Endometrial microvascular endothelial cells (primary cell): ENCODE data around the gene MAN1B1. TPM values are rescaled to one million over a fixed set of nuclear protein-coding genes. Genes with fewer than 3 reads are reported as not detected.

Source experiments
- in situ Hi-C: cut with HindIII; loops from 2 replicates; pipeline ENCODE4 v1.10.0; 2017; ENCODE audit warnings: low sequenced_read_pairs, low pct_unique_long_range_greater_than_20kb; ENCODE audit errors: inconsistent ontology term
- total RNA-seq: library from RNA; depleted of rRNA; stranded (reverse); fragments of >200 nt; gene quantifications from one replicate; pipeline ENCODE4 v1.2.3, GENCODE V29; 2015; ENCODE audit errors: inconsistent ontology term

Gene MAN1B1
- total RNA-seq, 1 donor from 2014 or later: 106 TPM

DNA sequence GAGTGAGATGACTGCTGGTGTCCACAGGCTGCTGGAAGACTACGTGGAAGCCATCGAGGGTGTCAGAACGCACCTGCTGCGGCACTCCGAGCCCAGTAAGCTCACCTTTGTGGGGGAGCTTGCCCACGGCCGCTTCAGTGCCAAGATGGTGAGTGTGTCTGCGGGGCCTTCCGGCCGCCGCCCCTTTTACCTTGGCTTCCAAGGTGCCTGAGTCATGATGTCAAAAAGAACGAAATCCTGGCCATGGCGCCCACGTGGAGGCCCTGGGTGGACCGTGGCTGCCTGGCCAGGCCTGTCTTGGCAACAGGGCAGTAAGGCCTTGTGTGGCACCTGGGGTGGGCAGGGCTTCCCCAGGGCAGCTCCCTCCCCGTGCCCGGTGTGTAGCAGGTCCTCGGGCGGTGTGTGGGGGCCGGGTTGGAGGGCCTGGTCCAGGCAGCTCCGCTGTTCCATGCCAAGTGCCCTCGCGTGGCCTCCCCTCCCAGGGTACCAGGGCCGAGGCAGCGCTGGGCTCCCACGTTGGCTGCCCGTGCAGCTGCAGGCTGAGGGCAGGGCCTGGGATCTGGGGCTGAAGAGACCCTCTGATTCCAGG lies 20.0 kb downstream of the MAN1B1 start:
- in situ Hi-C loops: no loop called here

DNA sequence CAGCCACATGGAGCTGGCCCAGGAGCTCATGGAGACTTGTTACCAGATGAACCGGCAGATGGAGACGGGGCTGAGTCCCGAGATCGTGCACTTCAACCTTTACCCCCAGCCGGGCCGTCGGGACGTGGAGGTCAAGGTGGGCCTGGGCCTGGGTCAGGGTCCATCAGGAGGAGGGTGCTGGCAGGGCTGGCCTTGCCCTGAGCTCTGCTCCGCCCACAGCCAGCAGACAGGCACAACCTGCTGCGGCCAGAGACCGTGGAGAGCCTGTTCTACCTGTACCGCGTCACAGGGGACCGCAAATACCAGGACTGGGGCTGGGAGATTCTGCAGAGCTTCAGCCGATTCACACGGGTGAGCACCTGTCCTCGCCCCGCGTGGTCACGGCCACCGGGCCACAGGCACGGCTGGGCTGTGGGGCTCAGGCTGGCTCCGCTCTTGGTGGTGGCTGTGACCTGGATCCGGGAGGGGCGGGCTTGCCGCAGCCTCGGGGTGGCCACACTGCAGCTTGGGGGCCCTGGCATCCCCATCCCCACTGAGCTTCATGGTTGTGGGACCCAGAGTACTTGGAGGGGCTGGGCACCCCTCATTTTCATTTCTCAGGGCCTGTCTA lies 20.6 kb downstream of the MAN1B1 start:
- in situ Hi-C loops: no loop called here

DNA sequence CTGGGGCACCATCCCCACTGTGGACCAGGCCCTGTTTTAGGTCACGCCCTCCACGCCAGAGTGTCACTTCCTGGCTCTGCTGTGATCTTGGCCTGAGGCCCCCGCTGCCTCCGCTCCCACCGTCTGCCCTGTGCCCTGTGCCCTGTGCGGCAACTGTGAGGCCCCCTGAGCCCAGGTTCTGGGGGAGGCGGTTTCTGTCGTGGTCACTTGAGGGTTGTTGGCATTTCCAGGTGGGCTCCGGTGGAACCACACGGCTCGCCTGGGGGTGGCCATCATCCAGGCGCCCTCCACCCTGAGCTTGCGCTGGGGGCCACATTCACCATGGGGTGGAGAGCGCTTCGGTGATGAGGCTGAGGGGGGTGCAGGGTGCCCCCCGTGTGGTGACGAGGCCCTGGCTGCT lies 21.2 kb downstream of the MAN1B1 start:
- in situ Hi-C loops: no loop called here

DNA sequence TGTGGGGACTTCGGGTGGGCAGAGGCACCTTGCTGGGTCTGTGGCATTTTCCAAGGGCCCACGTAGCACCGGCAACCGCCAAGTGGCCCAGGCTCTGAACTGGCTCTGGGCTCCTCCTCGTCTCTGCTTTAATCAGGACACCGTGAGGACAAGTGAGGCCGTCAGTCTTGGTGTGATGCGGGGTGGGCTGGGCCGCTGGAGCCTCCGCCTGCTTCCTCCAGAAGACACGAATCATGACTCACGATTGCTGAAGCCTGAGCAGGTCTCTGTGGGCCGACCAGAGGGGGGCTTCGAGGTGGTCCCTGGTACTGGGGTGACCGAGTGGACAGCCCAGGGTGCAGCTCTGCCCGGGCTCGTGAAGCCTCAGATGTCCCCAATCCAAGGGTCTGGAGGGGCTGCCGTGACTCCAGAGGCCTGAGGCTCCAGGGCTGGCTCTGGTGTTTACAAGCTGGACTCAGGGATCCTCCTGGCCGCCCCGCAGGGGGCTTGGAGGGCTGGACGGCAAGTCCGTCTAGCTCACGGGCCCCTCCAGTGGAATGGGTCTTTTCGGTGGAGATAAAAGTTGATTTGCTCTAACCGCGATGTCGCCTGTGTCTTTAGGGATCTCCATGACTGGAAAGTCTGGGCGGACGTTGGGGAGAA lies 21.9 kb downstream of the MAN1B1 start:
- in situ Hi-C loops: no loop called here

DNA sequence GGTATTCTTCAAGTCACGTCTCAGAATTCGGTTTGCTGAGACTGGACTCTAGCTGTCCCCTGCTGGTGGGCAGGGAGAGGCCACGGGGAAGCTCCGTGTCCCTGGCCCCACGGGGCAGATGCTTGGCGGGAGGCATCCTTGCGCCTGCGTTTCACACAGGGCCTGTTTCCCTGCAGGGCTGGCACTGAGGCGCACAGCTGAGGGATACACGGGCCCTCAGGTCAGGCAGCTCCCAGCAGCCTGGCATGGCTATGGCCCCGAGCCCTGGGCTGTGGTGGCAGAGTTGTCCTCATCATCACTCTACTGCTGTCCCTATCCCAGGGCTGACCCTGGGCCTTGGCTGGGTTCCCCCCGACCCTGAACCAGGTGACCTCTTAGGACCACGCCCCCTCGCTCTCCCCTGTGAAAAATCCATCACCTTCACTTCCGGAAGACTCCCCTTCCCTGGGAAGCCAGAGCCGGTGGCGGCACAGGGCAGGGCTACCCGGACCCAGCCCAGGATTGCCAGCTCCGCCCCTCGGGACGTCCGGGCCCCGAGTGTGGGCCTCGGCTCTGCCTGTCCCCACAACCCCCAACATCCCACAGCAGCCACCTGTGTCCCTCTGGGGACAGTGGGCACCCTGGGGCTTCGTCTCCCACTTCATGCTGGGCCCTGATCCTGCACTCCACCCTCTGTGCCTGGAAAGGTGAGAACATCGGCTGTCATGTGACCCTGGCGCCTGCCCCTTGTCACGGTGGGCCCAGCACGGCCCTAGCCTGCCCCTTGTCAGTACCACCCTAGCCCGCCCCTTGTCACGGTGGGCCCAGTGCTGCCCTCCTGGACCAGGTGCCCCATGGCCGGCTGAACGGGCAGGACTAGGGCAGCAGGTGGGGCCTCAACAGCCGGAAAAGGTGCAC lies 22.7 kb downstream of the MAN1B1 start:
- in situ Hi-C loops: no loop called here

DNA sequence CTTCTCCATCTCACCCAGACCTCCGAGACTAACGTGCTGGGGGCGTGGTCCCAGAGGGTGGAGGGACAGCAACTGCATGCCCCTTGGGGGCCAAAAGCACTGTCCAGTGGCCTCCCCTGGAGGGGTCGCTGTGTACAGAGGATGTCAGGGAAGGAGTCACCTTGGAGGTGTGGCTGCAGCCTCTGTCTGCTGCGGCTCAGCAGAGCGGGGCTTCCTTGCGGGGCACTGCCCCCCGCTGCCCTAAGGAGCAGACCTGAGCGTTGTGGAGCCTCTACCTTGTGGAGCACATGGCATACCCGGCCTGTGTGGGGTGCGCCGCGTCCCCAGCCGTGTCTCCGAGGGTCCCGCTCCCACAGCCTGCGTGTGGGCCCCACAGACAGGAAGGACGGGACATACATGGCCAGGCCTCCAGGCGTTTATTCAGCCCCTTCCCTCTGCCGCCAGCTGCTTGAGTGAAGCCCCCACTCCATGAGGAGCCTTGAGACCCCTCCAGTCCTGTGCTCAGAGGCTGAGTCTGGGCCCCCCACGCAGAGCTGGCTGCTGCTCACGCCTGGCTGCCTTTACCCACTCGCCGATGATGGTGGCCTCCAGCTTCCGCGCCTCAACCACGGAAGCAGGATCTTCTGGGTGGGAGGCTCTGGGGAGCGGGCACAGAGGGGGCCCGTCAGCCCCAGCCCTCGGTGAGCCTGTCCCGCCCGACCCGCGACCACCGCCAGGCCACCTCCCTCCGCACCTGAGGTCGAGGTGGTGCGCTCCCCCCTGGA lies 23.5 kb downstream of the MAN1B1 start:
- in situ Hi-C loops: no loop called here

DNA sequence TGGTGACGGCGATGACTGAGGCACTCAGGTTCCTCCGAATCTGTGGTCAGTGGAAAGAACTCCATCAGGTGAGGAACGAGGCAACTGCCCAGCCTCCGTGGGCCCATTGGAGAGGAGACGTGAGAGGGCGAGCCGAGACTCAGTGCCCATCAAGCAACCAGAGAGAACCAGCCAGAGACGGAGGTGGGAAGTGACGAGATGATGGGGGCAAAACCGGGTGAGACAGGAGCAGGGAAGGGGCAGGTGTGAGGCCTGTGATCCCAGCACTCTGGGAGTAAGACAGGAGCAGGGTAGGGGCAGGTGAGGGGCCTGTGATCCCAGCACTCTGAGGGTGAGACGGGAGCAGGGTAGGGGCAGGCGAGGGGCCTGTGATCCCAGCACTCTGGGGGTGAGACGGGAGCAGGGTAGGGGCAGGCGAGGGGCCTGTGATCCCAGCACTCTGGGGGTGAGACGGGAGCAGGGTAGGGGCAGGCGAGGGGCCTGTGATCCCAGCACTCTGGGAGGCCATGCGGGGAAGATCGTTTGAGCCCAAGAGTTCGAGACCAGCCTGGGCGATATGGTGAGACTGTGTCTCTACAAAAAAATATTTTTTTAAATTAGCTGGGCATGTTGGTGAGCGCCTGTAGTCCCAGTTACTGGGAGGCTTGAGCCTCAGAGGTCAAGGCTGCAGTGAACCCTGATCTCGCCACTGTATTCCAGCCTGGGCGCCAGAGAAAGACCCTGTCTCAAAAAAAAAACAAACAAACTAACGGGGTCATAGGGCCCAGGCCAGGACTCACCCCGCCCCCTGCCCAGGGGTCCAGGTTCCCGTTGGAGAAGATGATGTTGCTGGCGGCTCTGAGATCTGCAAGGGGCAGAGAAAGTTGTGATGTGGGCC lies 24.4 kb downstream of the MAN1B1 start:
- in situ Hi-C loops: no loop called here

DNA sequence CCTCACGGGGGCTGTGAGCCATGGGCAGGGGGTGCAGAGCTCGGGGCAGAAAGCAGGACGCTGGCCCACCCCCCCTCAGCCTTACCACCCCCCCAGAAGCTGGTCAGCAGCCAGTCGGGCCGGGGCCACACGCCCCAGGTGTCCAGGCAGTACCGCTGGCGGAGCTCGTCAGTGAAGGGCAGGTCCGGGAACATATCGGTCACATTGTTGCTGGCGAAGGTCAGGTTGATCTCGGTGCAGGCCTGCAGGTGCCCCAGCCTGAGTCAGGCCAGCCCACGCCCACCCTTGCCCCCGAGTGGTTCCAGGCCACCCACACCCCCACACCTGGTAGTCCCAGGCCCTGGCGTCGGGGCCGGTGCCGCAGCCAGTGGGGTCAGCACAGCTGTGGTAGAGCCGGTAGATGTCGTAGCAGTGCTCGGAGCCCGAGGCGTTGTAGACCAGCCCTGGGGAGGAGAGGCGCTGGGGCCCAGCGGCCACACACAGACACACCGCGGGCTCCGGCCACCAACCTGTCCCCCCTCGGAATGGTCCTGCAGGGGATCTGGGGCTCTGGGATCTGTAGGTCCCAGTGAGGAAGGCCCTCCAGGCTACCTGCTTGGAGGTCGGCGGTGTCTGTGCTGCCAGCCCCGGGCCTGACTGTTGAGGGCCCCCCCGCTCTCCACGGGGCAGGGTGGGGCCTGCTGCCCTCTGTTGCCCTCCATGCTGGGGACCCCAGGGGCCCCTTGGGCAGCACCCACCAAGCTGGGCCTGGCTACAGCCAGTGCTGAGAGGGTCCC lies 25.2 kb downstream of the MAN1B1 start:
- in situ Hi-C loops: no loop called here

DNA sequence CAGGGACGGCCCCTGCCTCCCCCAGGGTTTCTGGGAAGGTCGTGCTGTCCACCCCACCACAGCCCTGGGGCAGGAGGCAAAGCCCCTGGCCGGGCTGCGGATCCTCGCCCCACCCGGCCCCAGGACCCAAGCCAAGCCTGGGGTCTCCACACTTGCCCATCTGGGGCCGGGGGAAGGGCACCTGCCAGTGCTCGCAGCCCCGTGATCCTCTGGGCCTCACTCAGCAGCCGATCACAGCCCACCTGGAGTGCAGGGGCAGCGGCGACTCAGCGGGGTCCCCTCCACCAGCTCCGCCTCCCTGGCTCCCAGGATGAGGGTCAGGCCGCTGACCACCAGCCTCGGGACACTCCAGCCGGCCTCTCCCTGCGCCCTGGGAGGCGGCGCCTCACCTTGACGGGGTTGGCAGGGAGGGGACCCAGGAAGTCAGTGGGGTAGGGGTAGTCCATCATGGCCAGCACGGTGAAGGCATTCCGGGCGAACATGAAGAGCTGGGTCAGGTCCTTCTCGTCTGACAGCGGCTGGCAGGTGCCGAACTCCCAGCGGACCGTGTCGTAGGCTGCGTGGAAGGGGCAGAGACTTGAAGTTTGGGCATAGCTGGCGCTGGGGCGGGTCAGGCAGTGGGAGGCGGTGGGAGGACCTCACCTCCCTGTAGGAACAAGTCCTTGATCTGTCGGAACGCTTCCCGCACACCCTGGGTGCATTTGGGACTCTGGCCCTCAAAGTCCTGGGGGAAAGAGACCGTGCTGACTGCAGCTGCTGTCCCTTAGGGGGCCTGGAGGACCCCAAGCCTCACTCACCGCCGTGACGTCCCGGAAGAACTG lies 26.0 kb downstream of the MAN1B1 start:
- in situ Hi-C loops: no loop called here

DNA sequence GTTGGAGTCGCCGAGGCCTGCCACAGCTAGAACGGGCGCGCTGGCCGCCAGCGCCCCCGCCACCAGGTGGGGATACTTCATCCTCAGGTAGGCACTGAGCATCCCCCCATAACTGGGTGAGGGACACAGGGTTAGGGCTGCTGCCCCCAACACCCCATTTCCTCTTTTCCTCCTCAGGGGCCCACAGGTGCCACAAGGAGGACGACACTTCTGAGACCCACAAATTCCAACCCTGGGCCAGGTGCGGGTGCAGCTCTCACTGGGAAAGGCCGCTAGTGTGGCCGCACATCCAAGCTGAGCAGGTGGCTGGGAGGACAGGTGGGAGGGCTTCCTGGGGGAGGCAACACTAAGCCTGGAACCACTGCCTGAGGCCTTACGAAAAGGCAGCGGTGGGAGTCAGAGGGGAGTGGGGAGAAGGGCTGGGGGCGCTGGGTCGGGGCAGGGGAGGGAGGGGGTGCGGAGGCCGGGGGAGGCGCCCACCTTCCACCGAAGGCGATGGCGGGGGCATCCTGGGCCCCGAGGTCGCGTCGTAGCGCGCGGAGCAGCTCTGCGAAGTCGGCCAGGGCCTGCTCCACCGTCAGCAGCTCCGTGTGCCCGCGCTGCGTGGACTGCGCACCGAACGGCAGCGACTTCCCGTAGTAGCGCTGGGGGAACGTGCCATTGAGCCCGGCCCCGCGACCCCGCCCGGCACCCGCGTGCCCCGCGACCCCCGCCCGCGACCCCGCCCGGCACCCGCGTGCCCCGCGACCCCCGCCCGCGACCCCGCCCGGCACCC lies 26.8 kb downstream of the MAN1B1 start:
- in situ Hi-C loops: no loop called here

DNA sequence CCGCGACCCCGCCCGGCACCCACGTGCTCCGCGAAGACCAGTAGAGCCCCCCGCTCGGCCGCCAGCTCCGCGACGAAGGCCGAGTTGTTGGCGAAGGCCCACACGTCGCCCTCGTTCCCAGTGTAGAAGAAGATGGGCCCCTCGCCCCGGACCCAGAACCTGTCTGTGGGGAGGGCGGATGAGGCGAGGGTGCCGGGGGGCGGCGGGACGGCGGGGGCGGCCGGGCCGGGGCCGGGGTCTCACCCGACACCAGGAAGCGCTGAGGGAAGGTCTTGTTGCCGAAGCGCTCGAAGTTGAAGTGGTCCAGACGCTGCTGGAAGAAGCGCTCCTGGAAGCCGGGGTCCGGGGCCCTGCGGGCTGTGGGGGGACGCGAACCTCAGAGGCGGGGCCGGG lies 27.4 kb downstream of the MAN1B1 start:
- in situ Hi-C loops: no loop called here

DNA sequence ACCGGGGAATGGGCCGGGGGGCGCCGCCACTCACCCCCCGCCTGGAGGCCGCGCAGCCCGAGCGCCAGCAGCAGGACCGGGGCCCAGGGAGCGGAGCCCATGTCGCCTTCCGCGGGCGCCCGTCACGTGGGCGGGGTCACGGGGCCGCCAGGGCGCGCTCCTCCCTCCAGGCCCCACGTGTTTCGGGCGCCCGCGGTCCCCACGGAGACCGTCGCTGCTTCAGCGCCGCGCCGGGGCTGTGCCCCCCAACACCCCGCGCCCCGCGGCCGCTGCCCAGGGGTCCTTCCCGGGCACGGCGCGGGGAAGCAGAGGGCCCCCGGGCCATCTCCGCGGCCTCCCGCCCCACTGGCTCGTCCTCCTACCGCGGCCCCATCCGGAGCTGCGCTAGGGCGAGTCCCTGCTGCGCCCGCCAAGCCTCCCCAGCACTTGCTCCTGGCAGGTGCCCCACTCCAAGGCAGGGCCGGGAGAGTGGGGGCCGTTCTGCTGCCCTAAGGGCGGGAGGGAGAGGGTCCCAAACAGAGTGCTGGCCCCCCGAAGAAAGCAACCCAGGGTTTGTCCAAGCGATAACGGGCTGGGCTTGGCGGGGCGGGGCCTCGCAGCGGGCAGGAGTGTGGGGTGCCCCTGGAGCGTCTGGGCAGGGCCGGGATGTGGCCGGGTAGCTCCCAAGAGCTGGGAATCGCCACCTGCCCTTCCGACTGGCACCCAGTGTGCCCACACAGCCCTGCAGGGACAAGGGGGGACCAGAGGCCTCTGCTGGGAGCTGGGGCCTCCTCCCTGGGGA lies 28.0 kb downstream of the MAN1B1 start, which contains the start of gene DPP7:
TSS of gene DPP7 (minus strand) at position 121 of the 781 bp plus-strand sequence. CDS start at position 101, 20 bp downstream.
- in situ Hi-C loops: no loop called here

DNA sequence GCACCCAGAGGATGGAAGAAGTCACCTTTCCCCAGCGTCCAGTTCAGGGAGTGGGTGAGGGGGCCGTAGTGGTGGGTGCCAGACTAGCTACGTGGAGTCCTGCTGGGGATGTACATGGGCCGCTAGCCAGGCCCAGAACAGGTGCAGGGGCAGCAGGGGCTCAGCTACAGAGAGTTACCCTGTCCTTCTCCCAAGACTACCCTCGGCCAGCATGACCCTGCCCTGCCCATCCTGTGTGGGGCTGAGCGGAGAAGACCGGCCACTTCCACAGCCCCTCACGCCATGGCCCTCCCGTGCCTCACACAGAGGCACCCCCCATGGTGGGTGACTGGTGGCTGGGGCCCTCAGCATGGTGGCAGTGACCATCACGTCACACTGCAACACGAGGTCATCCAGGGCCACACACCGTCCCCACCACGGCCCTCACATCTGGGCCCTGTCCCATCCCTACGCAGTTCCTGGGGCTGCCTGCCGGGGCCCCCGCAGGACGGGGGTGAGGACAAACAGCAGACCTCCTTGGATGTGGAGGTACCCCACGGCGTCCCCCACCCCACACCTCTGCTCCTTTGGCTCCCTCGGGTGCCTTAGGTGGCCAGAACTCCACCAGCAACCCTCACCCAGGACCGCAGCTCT lies 28.7 kb downstream of the MAN1B1 start:
- in situ Hi-C loops: no loop called here

DNA sequence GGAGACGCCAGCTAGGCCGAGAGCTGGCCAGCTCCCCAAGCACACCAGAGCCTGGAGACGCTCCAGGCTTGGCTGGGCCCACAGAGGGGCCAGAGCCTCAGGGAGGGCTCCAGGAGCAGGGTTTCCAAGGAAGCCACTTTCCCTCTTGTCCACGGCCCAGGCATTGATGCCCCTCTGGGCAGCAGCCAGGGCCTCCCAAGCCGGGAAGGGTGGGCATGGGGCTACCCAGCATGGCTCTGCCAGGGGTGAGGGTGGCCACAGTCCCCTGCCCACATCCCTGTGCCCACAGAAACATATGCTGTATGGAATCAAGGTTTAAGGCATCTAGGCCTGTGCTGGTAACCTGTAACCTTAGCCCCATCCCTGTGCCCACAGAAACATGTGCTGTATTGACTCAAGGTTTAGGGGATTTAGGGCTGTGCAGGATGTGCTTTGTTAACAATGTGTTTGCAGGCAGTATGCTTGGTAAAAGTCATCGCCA lies 29.3 kb downstream of the MAN1B1 start:
- in situ Hi-C loops: no loop called here
